Measurements from ENCODE around the gene ARL5A.

ARL5A gene

GRCh38 chr2:151767536-151767935, 60.7 kb downstream of the ARL5A start:
- no peak for DNase-seq (ENCODE audit: low spot score)

GRCh38 chr2:151766437-151767153, 61.6 kb downstream of the ARL5A start:
- DNase-seq (ENCODE audit: low spot score), result no peak

GRCh38 chr2:151765760-151766410, 62.3 kb downstream of the ARL5A start:
- DNase-seq (ENCODE audit: low spot score), result no peak

GRCh38 chr2:151762694-151763093, 65.5 kb downstream of the ARL5A start:
- no peak for DNase-seq (ENCODE audit: low spot score)

GRCh38 chr2:151761687-151762086, 66.5 kb downstream of the ARL5A start:
- no peak for DNase-seq (ENCODE audit: low spot score)

GRCh38 chr2:151761193-151761592, 67.0 kb downstream of the ARL5A start:
- no peak for DNase-seq (ENCODE audit: low spot score)

- DNase-seq (ENCODE audit: low spot score), result no peak
These were observed 68.0 kb downstream of the ARL5A start for GRCh38 chr2:151760139-151760650.

- DNase-seq (ENCODE audit: low spot score), result no peak
These were observed 69.5 kb downstream of the ARL5A start for GRCh38 chr2:151758744-151759143.

- DNase-seq (ENCODE audit: low spot score), result no peak
These were observed 70.4 kb downstream of the ARL5A start for GRCh38 chr2:151757861-151758260.

GRCh38 chr2:151756820-151757219, 71.4 kb downstream of the ARL5A start:
- DNase-seq (ENCODE audit: low spot score), result no peak

- no peak for DNase-seq (ENCODE audit: low spot score)
These were observed 73.8 kb downstream of the ARL5A start for GRCh38 chr2:151754253-151754897.

- DNase-seq (ENCODE audit: low spot score), result no peak
These were observed 74.7 kb downstream of the ARL5A start for GRCh38 chr2:151753540-151753939.

Data from SK-N-DZ (cell line).